ENCODE data around the gene UNC119B. TPM values are rescaled to one million over a fixed set of nuclear protein-coding genes. Genes with fewer than 3 reads are reported as not detected.
A peak's percentile ranks its signal among the peaks of the same experiment; 100 is the strongest.
"Not testable (repeated sequence)": the region's sequence is repeated elsewhere in the genome, so short reads cannot be mapped to it uniquely, and the experiment has no call there.

UNC119B gene
- total RNA-seq, 4 donors from 2014 or later, result 16.8 to 23.5 (median 18.1) TPM

GRCh38 chr12:120725151-120725658, 14.9 kb downstream of the UNC119B start:
- H3K9me3 ChIP-seq, result no peaks in the 10 kb centered on the region
- H3K4me3 ChIP-seq, result peak overlapping the region; percentile 65 to 78 (median 70)
- H3K4me1 ChIP-seq, result peaks cover 0 to 15% (median 5%) of the 10 kb centered on the region in 4 donors
- H3K27ac ChIP-seq, result peak overlapping the region; percentile 71 to 87 (median 82)
- H3K36me3 ChIP-seq, result peaks cover 0 to 54% (median 0%) of the 10 kb centered on the region in 3 donors
- TF ChIP-seq CTCF (IDR thresholded peaks at IDR 0.05), result no peak
- TF ChIP-seq POLR2A (IDR thresholded peaks at IDR 0.05), result no peak
- no peaks in the 10 kb centered on the region for H3K27me3 ChIP-seq
- DNase-seq, result no peak

- TF ChIP-seq CTCF (IDR thresholded peaks at IDR 0.05) (peak in 3 of 6 experiments; percentile 18 to 27 (median 25)), POLR2A (IDR thresholded peaks at IDR 0.05) (peak; percentile 81 to 88)
- Histone ChIP-seq H3K4me1 (peaks cover 0 to 15% (median 5%) of the 10 kb centered on the region in 4 donors), H3K4me3 (peak within 1 kb of the TSS; percentile 65 to 78 (median 70)), H3K27me3 (no peaks in the 10 kb centered on the region), H3K27ac (peak within 1 kb of the TSS; percentile 71 to 87 (median 82)), H3K36me3 (peaks cover 0 to 57% (median 0%) of the 10 kb centered on the region in 3 donors), H3K9me3 (no peaks in the 10 kb centered on the region)
- peak; percentile 89 to 96 (median 95) for DNase-seq
Observed at GRCh38 chr12:120725659-120726509, 15.6 kb downstream of the UNC119B start, which contains the start of gene ACADS. Gene ACADS, plus strand, starts transcription at chr12:120725826. Its CDS starts 60 bp downstream, at chr12:120725886.

- no peaks in the 10 kb centered on the region for H3K9me3 ChIP-seq
- peaks cover 0 to 15% (median 4%) of the 10 kb centered on the region in 4 donors for H3K4me1 ChIP-seq
- H3K4me3 ChIP-seq, result peak overlapping the region; percentile 65 to 78 (median 70)
- H3K27me3 ChIP-seq, result no peaks in the 10 kb centered on the region
- no peak for DNase-seq
- H3K36me3 ChIP-seq, result peaks cover 0 to 56% (median 0%) of the 10 kb centered on the region in 3 donors
- no peak for TF ChIP-seq POLR2A (IDR thresholded peaks at IDR 0.05)
- no peak for TF ChIP-seq CTCF (IDR thresholded peaks at IDR 0.05)
- H3K27ac ChIP-seq, result peak overlapping the region in 3 of 4 donors; percentile 82 to 87 (median 83)
Observed at GRCh38 chr12:120726510-120726793, 16.2 kb downstream of the UNC119B start.

- H3K27me3 ChIP-seq, result no peaks in the 10 kb centered on the region
- H3K36me3 ChIP-seq, result peaks cover 0 to 51% (median 0%) of the 10 kb centered on the region in 3 donors
- peaks cover 0 to 15% (median 3%) of the 10 kb centered on the region in 4 donors for H3K4me1 ChIP-seq
- no peak for DNase-seq
- peak overlapping the region in 3 of 4 donors; percentile 68 to 78 (median 73) for H3K4me3 ChIP-seq
- TF ChIP-seq POLR2A (IDR thresholded peaks at IDR 0.05), result no peak
- TF ChIP-seq CTCF (IDR thresholded peaks at IDR 0.05), result no peak
- peak overlapping the region in 3 of 4 donors; percentile 82 to 87 (median 83) for H3K27ac ChIP-seq
- H3K9me3 ChIP-seq, result no peaks in the 10 kb centered on the region
Observed at GRCh38 chr12:120726961-120727360, 16.7 kb downstream of the UNC119B start.

- DNase-seq, result peak in 1 of 3 donors; percentile 3
- H3K4me1 ChIP-seq, H3K27me3 ChIP-seq, H3K4me3 ChIP-seq, H3K27ac ChIP-seq, H3K9me3 ChIP-seq: not testable (repeated sequence)
- H3K36me3 ChIP-seq, result peaks cover 0 to 43% (median 0%) of the 10 kb centered on the region in 3 donors
Observed at GRCh38 chr12:120732198-120732597, 21.9 kb downstream of the UNC119B start.

GRCh38 chr12:120733574-120733973, 23.3 kb downstream of the UNC119B start:
- no peak for TF ChIP-seq CTCF (IDR thresholded peaks at IDR 0.05)
- no peak for TF ChIP-seq POLR2A (IDR thresholded peaks at IDR 0.05)
- Histone ChIP-seq H3K4me1 (peaks cover 0 to 3% (median 0%) of the 10 kb centered on the region in 4 donors), H3K36me3 (peaks cover 0 to 39% (median 0%) of the 10 kb centered on the region in 3 donors), H3K9me3 (no peaks in the 10 kb centered on the region), H3K4me3 (no peak overlapping the region), H3K27me3 (no peaks in the 10 kb centered on the region), H3K27ac (no peak overlapping the region)
- DNase-seq, result no peak

Data from Peyer's patch (tissue), 4 donors.